Stomach (tissue), 9 donors: ENCODE results near the gene PALM3. TPM values are rescaled to one million over a fixed set of nuclear protein-coding genes. Genes with fewer than 3 reads are reported as not detected.
A peak's percentile ranks its signal among the peaks of the same experiment; 100 is the strongest.

Source experiments
- DNase-seq, 2 donors: peaks; one replicate each; pipeline versions ENCODE4 v3.0.0 to v3.0.0-alpha.2; 2013 to 2019
- H3K27ac ChIP-seq, 5 donors: fragments of 200-600 bp in 4 of 5; sonication (generic) in 4 of 5; one replicate each; pipeline ENCODE4 v1.5.1; 2013 to 2019; ENCODE audit warnings: mild to moderate bottlenecking in 1 of 5, moderate library complexity in 1 of 5
- H3K27me3 ChIP-seq, 3 donors: fragments of 200-600 bp; sonication (generic); one replicate each; pipeline ENCODE4 v1.5.1; 2017 to 2019; ENCODE audit warnings: mixed run types in 1 of 3
- H3K36me3 ChIP-seq, 4 donors: fragments of 200-600 bp; sonication (generic); 1 replicate in 3 of 4; 2 replicates in 1 of 4; pipeline ENCODE4 v1.5.1; 2016 to 2019
- H3K4me1 ChIP-seq, 4 donors: fragments of 200-600 bp; sonication (generic); one replicate each; pipeline ENCODE4 v1.5.1; 2016 to 2019
- H3K4me3 ChIP-seq, 4 donors: fragments of 200-600 bp; sonication (generic) in 3 of 4; one replicate each; pipeline ENCODE4 v1.5.1; 2016 to 2019; ENCODE audit warnings: mild to moderate bottlenecking in 1 of 4
- H3K9me3 ChIP-seq, 4 donors: fragments of 200-600 bp; sonication (generic); one replicate each; pipeline ENCODE4 v1.5.1; 2016 to 2019
- CTCF ChIP-seq, 7 experiments: fragments of 450-650 bp in 4 of 7; fragments of 200-600 bp in 3 of 7; sonication (generic) in 3 of 7; IDR thresholded peaks; one replicate each; pipeline ENCODE4 v1.5.1; 2016 to 2019; ENCODE audit warnings: antibody characterized with exemption in 7 of 7, control low read depth in 2 of 7, mild to moderate bottlenecking in 1 of 7
- EP300 ChIP-seq: sonication (generic); formaldehyde crosslinking; IDR thresholded peaks from one replicate; pipeline ENCODE4 v1.6.1; 2017; ENCODE audit warnings: antibody characterized with exemption
- POLR2A ChIP-seq, 4 donors: fragments of 450-650 bp; IDR thresholded peaks; one replicate each; pipeline ENCODE4 v1.6.1; 2016; ENCODE audit warnings: antibody characterized with exemption in 4 of 4, control low read depth in 2 of 4, mild to moderate bottlenecking in 1 of 4, moderate library complexity in 1 of 4
- POLR2AphosphoS5 ChIP-seq, 3 donors: sonication (generic); formaldehyde crosslinking; IDR thresholded peaks; one replicate each; pipeline ENCODE4 v1.6.1; 2016; ENCODE audit warnings: antibody characterized with exemption in 3 of 3
- WGBS, 5 donors: extraction: QIAGEN DNeasy Blood & Tissue Kit in 3 of 5; methylation state at CpG; one replicate each; pipeline versions ENCODE4 v1.1.5 to v1.1.7; 2013 to 2018; 5-methylcytosine and 5-hydroxymethylcytosine counted together
- intact Hi-C: fragments of 100-400 bp; cut with DNase I; formaldehyde crosslinking; loops from one replicate; pipeline ENCODE4 v1.15.1; 2023; ENCODE audit warnings: low total_unique reads
- polyA plus RNA-seq, 3 donors: library from polyadenylated mRNA; stranded (reverse); fragments of 200-250 nt; gene quantifications; one replicate each; pipeline ENCODE4 v1.2.3, GENCODE V29; 2013
- total RNA-seq, 5 donors: library from RNA; depleted of rRNA; stranded (reverse); fragments of >200 nt; gene quantifications; one replicate each; pipeline versions ENCODE4 v1.1.0 to v1.2.3, GENCODE V29; 2014 to 2016
- donor health status: healthy with polysubstance abuse.
- donor health status: Bipolar disorder and iron deficiency.
- donor health status: healthy.

Gene PALM3
- total and polyA plus RNA-seq, 8 donors: 4.2 to 141 (median 21.6) TPM

- Histone ChIP-seq H3K36me3 (peaks cover 23 to 60% (median 53%) of the 10 kb centered on the region in 4 donors), H3K27me3 (no peaks in the 10 kb centered on the region), H3K9me3 (no peaks in the 10 kb centered on the region), H3K4me1 (peaks cover 7 to 41% (median 21%) of the 10 kb centered on the region in 4 donors), H3K27ac (peak overlapping the region in 4 of 5 donors; percentile 27 to 79 (median 51)), H3K4me3 (no peak overlapping the region)
- 73 to 90% (median 86%) methylated on average over 22 to 23 of the region's 23 CpGs for WGBS, 5 donors
- no peak for DNase-seq
- TF ChIP-seq POLR2AphosphoS5 (IDR thresholded peaks at IDR 0.05) (peak in 1 of 3 donors; percentile 5), EP300 (no peak), CTCF (IDR thresholded peaks at IDR 0.05) (no peak), POLR2A (IDR thresholded peaks at IDR 0.05) (no peak)
- intact Hi-C loops: no loop called here
These were observed 45.9 kb upstream of the PALM3 start for GRCh38 chr19:14107581-14108461.

GRCh38 chr19:14106840-14107239 is 45.0 kb upstream of the PALM3 start:
- TF ChIP-seq EP300 (no peak), POLR2A (IDR thresholded peaks at IDR 0.05) (no peak), POLR2AphosphoS5 (IDR thresholded peaks at IDR 0.05) (no peak), CTCF (IDR thresholded peaks at IDR 0.05) (no peak)
- peaks cover 0 to 31% (median 11%) of the 10 kb centered on the region in 4 donors for H3K4me1 ChIP-seq
- H3K27me3 ChIP-seq: no peaks in the 10 kb centered on the region
- no peak overlapping the region for H3K4me3 ChIP-seq
- H3K36me3 ChIP-seq: peaks cover 32 to 70% (median 61%) of the 10 kb centered on the region in 4 donors
- no peaks in the 10 kb centered on the region for H3K9me3 ChIP-seq
- intact Hi-C loops: no loop called here
- no peak for DNase-seq
- peak overlapping the region in 2 of 5 donors; percentile 60 to 79 for H3K27ac ChIP-seq
- 86 to 96% (median 90%) methylated on average over 4 to 16 of the region's 16 CpGs for WGBS, 5 donors

- TF ChIP-seq CTCF (IDR thresholded peaks at IDR 0.05): no peak
- TF ChIP-seq EP300: no peak
- TF ChIP-seq POLR2A (IDR thresholded peaks at IDR 0.05): no peak
- TF ChIP-seq POLR2AphosphoS5 (IDR thresholded peaks at IDR 0.05): no peak
These were observed 43.8 kb upstream of the PALM3 start for GRCh38 chr19:14105680-14106079.

GRCh38 chr19:14103310-14103709 is 41.4 kb upstream of the PALM3 start:
- Histone ChIP-seq H3K9me3 (no peaks in the 10 kb centered on the region), H3K27me3 (no peaks in the 10 kb centered on the region), H3K4me1 (peaks cover 0 to 14% (median 4%) of the 10 kb centered on the region in 4 donors), H3K4me3 (no peak overlapping the region), H3K27ac (no peak overlapping the region), H3K36me3 (peaks cover 43 to 96% (median 95%) of the 10 kb centered on the region in 4 donors)
- 94 to 100% (median 100%) methylated on average over 1 of the region's 1 CpG for WGBS, 5 donors
- intact Hi-C loops: no loop called here
- no peak for TF ChIP-seq CTCF (IDR thresholded peaks at IDR 0.05)
- no peak for TF ChIP-seq EP300
- TF ChIP-seq POLR2AphosphoS5 (IDR thresholded peaks at IDR 0.05): no peak
- no peak for DNase-seq

More at GRCh38 chr19:14105680-14106079, 43.8 kb upstream of the PALM3 start:
- Histone ChIP-seq H3K4me3 (no peak overlapping the region), H3K27me3 (no peaks in the 10 kb centered on the region), H3K27ac (no peak overlapping the region), H3K4me1 (peaks cover 0 to 21% (median 6%) of the 10 kb centered on the region in 4 donors), H3K9me3 (no peaks in the 10 kb centered on the region), H3K36me3 (peaks cover 38 to 81% (median 72%) of the 10 kb centered on the region in 4 donors)
- 84 to 89% (median 88%) methylated on average over 8 of the region's 8 CpGs for WGBS, 5 donors
- intact Hi-C loops: no loop called here
- no peak for DNase-seq
